Sigmoid colon (tissue), 7 donors: ENCODE measurements around the gene DOCK1. TPM values are rescaled to one million over a fixed set of nuclear protein-coding genes. Genes with fewer than 3 reads are reported as not detected.

Experiments
- DNase-seq: peaks from one replicate; pipeline ENCODE4 v3.0.0-alpha.2; 2019
- H3K27ac ChIP-seq, 4 donors: fragments of 200-600 bp; sonication (generic); one replicate each; pipeline ENCODE4 v1.5.1; 2016 to 2019; ENCODE audit warnings: mild to moderate bottlenecking in 1 of 4
- H3K27me3 ChIP-seq, 3 donors: fragments of 200-600 bp; sonication (generic); one replicate each; pipeline ENCODE4 v1.5.1; 2019; ENCODE audit warnings: mild to moderate bottlenecking in 1 of 3
- H3K36me3 ChIP-seq, 4 donors: fragments of 200-600 bp; sonication (generic); one replicate each; pipeline ENCODE4 v1.5.1; 2016 to 2019
- H3K4me1 ChIP-seq, 4 donors: fragments of 200-600 bp; sonication (generic); one replicate each; pipeline ENCODE4 v1.5.1; 2017 to 2019
- H3K4me3 ChIP-seq, 4 donors: fragments of 200-600 bp; sonication (generic); one replicate each; pipeline ENCODE4 v1.5.1; 2017 to 2019; ENCODE audit warnings: mild to moderate bottlenecking in 2 of 4, moderate library complexity in 1 of 4
- H3K9me3 ChIP-seq, 4 donors: fragments of 200-600 bp in 3 of 4; sonication (generic) in 3 of 4; one replicate each; pipeline versions ENCODE4 v1.5.1 to v1.6.1; 2013 to 2019
- EP300 ChIP-seq, 4 donors: sonication (generic); formaldehyde crosslinking; IDR thresholded peaks; one replicate each; pipeline ENCODE4 v1.6.1; 2017; ENCODE audit warnings: antibody characterized with exemption in 4 of 4
- POLR2A ChIP-seq, 2 donors: fragments of 450-650 bp; IDR thresholded peaks; one replicate each; pipeline ENCODE4 v1.6.1; 2016; ENCODE audit warnings: antibody characterized with exemption in 2 of 2, mild to moderate bottlenecking in 2 of 2, moderate library complexity in 2 of 2
- POLR2AphosphoS5 ChIP-seq, 4 donors: sonication (generic); formaldehyde crosslinking; IDR thresholded peaks; one replicate each; pipeline ENCODE4 v1.6.1; 2017; ENCODE audit warnings: antibody characterized with exemption in 4 of 4
- WGBS, 2 donors: extraction: QIAGEN DNeasy Blood & Tissue Kit; methylation state at CpG; one replicate each; pipeline ENCODE4 v1.1.7; 2013; 5-methylcytosine and 5-hydroxymethylcytosine counted together
- intact Hi-C: fragments of 100-400 bp; cut with DNase I; formaldehyde crosslinking; loops from one replicate; pipeline ENCODE4 v1.15.1; 2023
- polyA plus RNA-seq, 3 donors: library from polyadenylated mRNA; stranded (reverse); fragments of 200-250 nt; gene quantifications; one replicate each; pipeline ENCODE4 v1.2.3, GENCODE V29; 2013
- total RNA-seq, 4 donors: library from RNA; depleted of rRNA; stranded (reverse); fragments of >200 nt; gene quantifications; one replicate each; pipeline ENCODE4 v1.1.0, GENCODE V29; 2016
- TF ChIP-seq, protein P1 (sequence below), 4 experiments: fragments of 450-650 bp in 3 of 4; fragments of 200-600 bp in 1 of 4; IDR thresholded peaks; one replicate each; pipeline ENCODE4 v1.5.1; 2016 to 2019; ENCODE audit warnings: antibody characterized with exemption in 4 of 4, mild to moderate bottlenecking in 3 of 4, moderate library complexity in 2 of 4
- donor health status: healthy with polysubstance abuse.
- donor health status: Bipolar disorder and iron deficiency.
- donor health status: healthy.

Gene DOCK1
- total and polyA plus RNA-seq, 7 donors = 15.0 to 53.7 (median 40.2) TPM

- Histone ChIP-seq H3K36me3 (peaks cover 0 to 10% (median 0%) of the 10 kb centered on the region in 4 donors), H3K27me3 (no peaks in the 10 kb centered on the region), H3K9me3 (no peaks in the 10 kb centered on the region), H3K27ac (no peak overlapping the region), H3K4me3 (no peak overlapping the region), H3K4me1 (no peaks in the 10 kb centered on the region)
- no peak for DNase-seq
- TF ChIP-seq, protein P1, sequence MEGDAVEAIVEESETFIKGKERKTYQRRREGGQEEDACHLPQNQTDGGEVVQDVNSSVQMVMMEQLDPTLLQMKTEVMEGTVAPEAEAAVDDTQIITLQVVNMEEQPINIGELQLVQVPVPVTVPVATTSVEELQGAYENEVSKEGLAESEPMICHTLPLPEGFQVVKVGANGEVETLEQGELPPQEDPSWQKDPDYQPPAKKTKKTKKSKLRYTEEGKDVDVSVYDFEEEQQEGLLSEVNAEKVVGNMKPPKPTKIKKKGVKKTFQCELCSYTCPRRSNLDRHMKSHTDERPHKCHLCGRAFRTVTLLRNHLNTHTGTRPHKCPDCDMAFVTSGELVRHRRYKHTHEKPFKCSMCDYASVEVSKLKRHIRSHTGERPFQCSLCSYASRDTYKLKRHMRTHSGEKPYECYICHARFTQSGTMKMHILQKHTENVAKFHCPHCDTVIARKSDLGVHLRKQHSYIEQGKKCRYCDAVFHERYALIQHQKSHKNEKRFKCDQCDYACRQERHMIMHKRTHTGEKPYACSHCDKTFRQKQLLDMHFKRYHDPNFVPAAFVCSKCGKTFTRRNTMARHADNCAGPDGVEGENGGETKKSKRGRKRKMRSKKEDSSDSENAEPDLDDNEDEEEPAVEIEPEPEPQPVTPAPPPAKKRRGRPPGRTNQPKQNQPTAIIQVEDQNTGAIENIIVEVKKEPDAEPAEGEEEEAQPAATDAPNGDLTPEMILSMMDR (IDR thresholded peaks at IDR 0.05) = peak in 1 of 4 experiments; percentile 9
- TF ChIP-seq POLR2AphosphoS5 (IDR thresholded peaks at IDR 0.05) = no peak
- 33 to 56% methylated on average over 4 of the region's 4 CpGs for WGBS, 2 donors
- intact Hi-C loops = no loop called here
Measured at GRCh38 chr10:127243490-127244272, 338.5 kb downstream of the DOCK1 start.

DNA sequence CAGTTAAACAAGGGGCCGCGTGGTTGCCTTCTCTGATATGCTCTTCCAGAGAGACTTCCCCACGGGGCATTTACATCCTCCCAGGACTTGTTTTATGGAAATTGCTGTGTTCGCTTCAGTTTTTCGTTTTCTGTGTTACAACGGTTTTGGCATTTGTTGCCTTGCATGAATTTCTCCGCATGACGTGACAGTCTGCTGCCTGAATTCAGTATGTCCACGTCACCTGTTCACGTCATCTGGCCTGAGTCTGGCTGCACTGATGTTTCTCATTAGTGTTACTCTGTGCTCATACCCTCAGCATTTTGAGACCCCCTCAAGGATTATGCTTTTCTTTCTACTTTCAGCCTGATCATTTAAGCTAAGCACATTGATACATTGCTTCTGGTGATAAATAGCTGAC is 340.2 kb downstream of the DOCK1 start:
- no peaks in the 10 kb centered on the region for H3K9me3 ChIP-seq
- peaks cover 0 to 24% (median 0%) of the 10 kb centered on the region in 4 donors for H3K36me3 ChIP-seq
- 91 to 96% methylated on average over 10 of the region's 10 CpGs for WGBS, 2 donors
- H3K4me1 ChIP-seq = no peaks in the 10 kb centered on the region
- H3K4me3 ChIP-seq = no peak overlapping the region
- no peak overlapping the region for H3K27ac ChIP-seq
- intact Hi-C loops = no loop called here
- DNase-seq = no peak
- TF ChIP-seq POLR2AphosphoS5 (IDR thresholded peaks at IDR 0.05) (no peak), EP300 (IDR thresholded peaks at IDR 0.05) (no peak), POLR2A (IDR thresholded peaks at IDR 0.05) (no peak)
- TF ChIP-seq, protein P1 (IDR thresholded peaks at IDR 0.05) = no peak
- H3K27me3 ChIP-seq = no peaks in the 10 kb centered on the region

DNA sequence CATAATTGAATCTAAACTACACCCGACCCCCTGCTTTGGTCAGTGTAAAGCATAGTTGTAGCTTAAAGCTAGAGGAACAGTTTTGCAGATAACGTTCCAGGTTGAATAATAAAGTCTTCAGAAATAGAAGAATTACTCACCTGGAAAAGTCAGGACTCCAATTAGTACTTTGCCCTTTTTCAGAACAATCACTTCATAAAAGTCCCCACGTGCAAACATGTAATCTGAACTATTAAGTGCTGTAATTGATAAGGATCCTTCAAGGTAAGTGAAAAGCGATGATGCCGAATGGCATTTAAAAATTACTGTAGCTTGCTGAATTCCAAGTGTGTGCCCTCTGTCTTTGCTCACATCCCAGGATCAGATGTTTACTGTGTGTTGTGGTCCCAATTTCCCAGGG is 344.8 kb downstream of the DOCK1 start:
- Histone ChIP-seq H3K4me1 (no peaks in the 10 kb centered on the region), H3K36me3 (peaks cover 0 to 24% (median 0%) of the 10 kb centered on the region in 4 donors), H3K27ac (no peak overlapping the region), H3K27me3 (no peaks in the 10 kb centered on the region), H3K4me3 (no peak overlapping the region), H3K9me3 (no peaks in the 10 kb centered on the region)
- WGBS, 2 donors = 80 to 84% methylated on average over 5 of the region's 5 CpGs
- no peak for DNase-seq
- no peak for TF ChIP-seq POLR2A (IDR thresholded peaks at IDR 0.05)
- TF ChIP-seq POLR2AphosphoS5 (IDR thresholded peaks at IDR 0.05) = no peak
- TF ChIP-seq, protein P1 (IDR thresholded peaks at IDR 0.05) = no peak
- intact Hi-C loops = no loop called here

DNA sequence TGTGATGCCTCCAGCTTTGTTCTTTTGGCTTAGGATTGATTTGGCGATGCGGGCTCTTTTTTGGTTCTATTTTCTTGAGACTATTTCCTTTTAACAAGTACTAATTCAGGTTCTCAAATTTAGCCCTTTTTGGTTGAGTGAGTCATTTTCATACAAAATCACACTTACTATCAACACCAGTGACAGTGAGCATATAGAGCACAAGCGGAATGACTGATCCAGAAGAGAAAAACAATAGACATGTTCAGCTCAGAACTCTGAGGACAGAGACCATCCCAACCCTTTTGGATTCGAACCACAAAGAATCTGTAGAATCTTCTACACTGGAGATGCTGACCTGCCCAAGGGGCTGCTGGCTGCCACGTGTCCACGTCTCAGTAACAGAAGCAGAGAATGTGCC is 347.6 kb downstream of the DOCK1 start:
- 95 to 96% methylated on average over 6 of the region's 6 CpGs for WGBS, 2 donors
- intact Hi-C loops = no loop called here
- peaks cover 0 to 31% (median 3%) of the 10 kb centered on the region in 4 donors for H3K36me3 ChIP-seq

DNA sequence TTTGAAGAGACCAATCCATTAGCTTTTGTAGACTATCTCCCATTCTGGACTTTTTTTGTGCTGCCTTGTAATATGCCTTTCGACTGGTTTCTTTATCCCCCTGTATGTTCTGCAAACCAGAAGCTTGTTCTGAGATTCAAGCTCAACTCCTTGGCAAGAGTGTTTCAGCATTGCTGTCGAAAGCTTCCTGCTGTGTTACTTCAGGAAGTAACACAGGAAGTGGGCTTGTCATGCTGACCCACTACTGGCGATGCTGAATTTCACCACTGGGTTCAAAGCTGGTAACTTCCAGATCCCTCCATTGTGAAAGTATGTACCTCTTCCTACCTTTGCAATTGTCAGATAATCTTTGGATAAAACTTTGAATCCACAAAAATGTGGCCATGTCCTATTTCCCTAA is 349.0 kb downstream of the DOCK1 start:
- no peak for DNase-seq
- no peaks in the 10 kb centered on the region for H3K4me1 ChIP-seq
- TF ChIP-seq POLR2AphosphoS5 (IDR thresholded peaks at IDR 0.05) = no peak
- TF ChIP-seq, protein P1 (IDR thresholded peaks at IDR 0.05) = no peak
- TF ChIP-seq POLR2A (IDR thresholded peaks at IDR 0.05) = no peak
- TF ChIP-seq EP300 (IDR thresholded peaks at IDR 0.05) = no peak

More for the DNA sequence above, 347.6 kb downstream of the DOCK1 start:
- no peak overlapping the region for H3K27ac ChIP-seq
- no peaks in the 10 kb centered on the region for H3K27me3 ChIP-seq
- no peak overlapping the region for H3K4me3 ChIP-seq
- H3K9me3 ChIP-seq = no peaks in the 10 kb centered on the region
- DNase-seq = no peak
- no peak for TF ChIP-seq EP300 (IDR thresholded peaks at IDR 0.05)
- no peaks in the 10 kb centered on the region for H3K4me1 ChIP-seq

More for the DNA sequence above, 349.0 kb downstream of the DOCK1 start:
- WGBS, 2 donors = 29 to 44% methylated on average over 3 of the region's 3 CpGs
- H3K4me3 ChIP-seq = no peak overlapping the region
- H3K27ac ChIP-seq = no peak overlapping the region
- H3K36me3 ChIP-seq = peaks cover 7 to 33% (median 11%) of the 10 kb centered on the region in 4 donors
- no peaks in the 10 kb centered on the region for H3K9me3 ChIP-seq
- no peaks in the 10 kb centered on the region for H3K27me3 ChIP-seq
- intact Hi-C loops = no loop called here
